GM21360 (cell line): ENCODE measurements around the gene CCDC85A.

Source experiments
- ATAC-seq: cut with Tn5 transposase; IDR thresholded peaks from one replicate; pipeline ENCODE4 v1.9.1; 2021; ENCODE audit warnings: mild to moderate bottlenecking, moderate library complexity; ENCODE audit not compliant: unreplicated experiment

CCDC85A gene

GRCh38 chr2:56348392-56349210 is 164.8 kb downstream of the CCDC85A start:
- no peak for ATAC-seq

- ATAC-seq, result no peak
Measured at GRCh38 chr2:56357655-56358295, 174.0 kb downstream of the CCDC85A start.

- ATAC-seq, result no peak
Measured at GRCh38 chr2:56361844-56362243, 178.1 kb downstream of the CCDC85A start.

- ATAC-seq, result no peak
Measured at GRCh38 chr2:56364902-56365301, 181.1 kb downstream of the CCDC85A start.

GRCh38 chr2:56369316-56369715 is 185.5 kb downstream of the CCDC85A start:
- ATAC-seq, result no peak

- no peak for ATAC-seq
Measured at GRCh38 chr2:56372071-56372656, 188.4 kb downstream of the CCDC85A start.

- no peak for ATAC-seq
Measured at GRCh38 chr2:56375251-56375650, 191.5 kb downstream of the CCDC85A start.

- no peak for ATAC-seq
Measured at GRCh38 chr2:56376699-56377665, 193.2 kb downstream of the CCDC85A start.

- no peak for ATAC-seq
Measured at GRCh38 chr2:56379066-56379465, 195.3 kb downstream of the CCDC85A start.

GRCh38 chr2:56380861-56381260 is 197.1 kb downstream of the CCDC85A start:
- ATAC-seq, result no peak

GRCh38 chr2:56382466-56382865 is 198.7 kb downstream of the CCDC85A start:
- ATAC-seq, result no peak

GRCh38 chr2:56386657-56387056 is 202.9 kb downstream of the CCDC85A start:
- ATAC-seq, result no peak

- ATAC-seq, result no peak
Measured at GRCh38 chr2:56390644-56391043, 206.9 kb downstream of the CCDC85A start.

- no peak for ATAC-seq
Measured at GRCh38 chr2:56410140-56410539, 226.3 kb downstream of the CCDC85A start.

- ATAC-seq, result no peak
Measured at GRCh38 chr2:56416500-56417176, 232.8 kb downstream of the CCDC85A start.
